ENCODE data around the gene TMEM245.
"Not testable (repeated sequence)": the region's sequence is repeated elsewhere in the genome, so short reads cannot be mapped to it uniquely, and the experiment has no call there.

The TMEM245 gene

GRCh38 chr9:109062543-109062942, 57.2 kb downstream of the TMEM245 start:
- DNase-seq (ENCODE audit: low read depth) = no peak

- no peak for DNase-seq (ENCODE audit: low read depth)
Observed at GRCh38 chr9:109060191-109060590, 59.6 kb downstream of the TMEM245 start.

- DNase-seq (ENCODE audit: low read depth) = not testable (repeated sequence)
Observed at GRCh38 chr9:109053121-109053520, 66.6 kb downstream of the TMEM245 start.

GRCh38 chr9:109052416-109052815, 67.3 kb downstream of the TMEM245 start:
- no peak for DNase-seq (ENCODE audit: low read depth)

GRCh38 chr9:109051733-109052132, 68.0 kb downstream of the TMEM245 start:
- DNase-seq (ENCODE audit: low read depth) = no peak

- no peak for DNase-seq (ENCODE audit: low read depth)
Observed at GRCh38 chr9:109050444-109050843, 69.3 kb downstream of the TMEM245 start.

GRCh38 chr9:109048822-109049221, 70.9 kb downstream of the TMEM245 start:
- DNase-seq (ENCODE audit: low read depth) = no peak

GRCh38 chr9:109047259-109047658, 72.5 kb downstream of the TMEM245 start:
- no peak for DNase-seq (ENCODE audit: low read depth)

GRCh38 chr9:109046346-109046745, 73.4 kb downstream of the TMEM245 start:
- no peak for DNase-seq (ENCODE audit: low read depth)

GRCh38 chr9:109043578-109043977, 76.2 kb downstream of the TMEM245 start:
- no peak for DNase-seq (ENCODE audit: low read depth)

GRCh38 chr9:109040571-109040970, 79.2 kb downstream of the TMEM245 start:
- DNase-seq (ENCODE audit: low read depth) = no peak

GRCh38 chr9:109039539-109039938, 80.2 kb downstream of the TMEM245 start:
- DNase-seq (ENCODE audit: low read depth) = no peak

- DNase-seq (ENCODE audit: low read depth) = no peak
Observed at GRCh38 chr9:109037946-109038715, 81.6 kb downstream of the TMEM245 start.

GRCh38 chr9:109036744-109037680, 82.7 kb downstream of the TMEM245 start:
- DNase-seq (ENCODE audit: low read depth) = no peak

GRCh38 chr9:109035684-109036423, 83.9 kb downstream of the TMEM245 start:
- DNase-seq (ENCODE audit: low read depth) = no peak

- no peak for DNase-seq (ENCODE audit: low read depth)
Observed at GRCh38 chr9:109033941-109034700, 85.6 kb downstream of the TMEM245 start.

GRCh38 chr9:109031241-109031640, 88.5 kb downstream of the TMEM245 start:
- DNase-seq (ENCODE audit: low read depth) = no peak

- no peak for DNase-seq (ENCODE audit: low read depth)
Observed at GRCh38 chr9:109030426-109030825, 89.3 kb downstream of the TMEM245 start.

- no peak for DNase-seq (ENCODE audit: low read depth)
Observed at GRCh38 chr9:109028457-109028856, 91.3 kb downstream of the TMEM245 start.

GRCh38 chr9:109027176-109027575, 92.6 kb downstream of the TMEM245 start:
- DNase-seq (ENCODE audit: low read depth) = no peak

- DNase-seq (ENCODE audit: low read depth) = no peak
Observed at GRCh38 chr9:109026306-109026705, 93.4 kb downstream of the TMEM245 start.

GRCh38 chr9:109022873-109023272, 96.9 kb downstream of the TMEM245 start:
- no peak for DNase-seq (ENCODE audit: low read depth)

Data from activated T-helper 1 cell treated with Interleukin-2 at 50 U/mL for 16 hours (primary cell).